ENCODE measurements around the gene ARF1. TPM values are rescaled to one million over a fixed set of nuclear protein-coding genes. Genes with fewer than 3 reads are reported as not detected.

The ARF1 gene
- total RNA-seq, 2 donors from 2014 or later = 366 to 375 TPM

GRCh38 chr1:228045871-228046270 is 36.6 kb upstream of the ARF1 start:
- TF ChIP-seq CTCF (IDR thresholded peaks at IDR 0.05) = no peak
- Histone ChIP-seq H3K9me3 (no peaks in the 10 kb centered on the region), H3K27me3 (replicated peaks; ENCODE audit: insufficient read depth) (no peaks in the 10 kb centered on the region), H3K36me3 (no peaks in the 10 kb centered on the region), H3K4me1 (ENCODE audit: control insufficient read depth in 1 of 2, low read depth in 2 of 2) (no peaks in the 10 kb centered on the region), H3K4me3 (no peak overlapping the region), H3K27ac (no peak overlapping the region)
- ATAC-seq (ENCODE audit: insufficient number of reproducible peaks, low FRiP score, low read depth) (no peak), DNase-seq (ENCODE audit: low spot score) (no peak)

- Histone ChIP-seq H3K4me3 (no peak overlapping the region), H3K36me3 (no peaks in the 10 kb centered on the region), H3K9me3 (no peaks in the 10 kb centered on the region), H3K27ac (no peak overlapping the region), H3K4me1 (ENCODE audit: control insufficient read depth in 1 of 2, low read depth in 2 of 2) (no peaks in the 10 kb centered on the region), H3K27me3 (replicated peaks; ENCODE audit: insufficient read depth) (no peaks in the 10 kb centered on the region)
- ATAC-seq (ENCODE audit: insufficient number of reproducible peaks, low FRiP score, low read depth) (no peak), DNase-seq (ENCODE audit: low spot score) (no peak)
- TF ChIP-seq CTCF (IDR thresholded peaks at IDR 0.05) = no peak
Measured at GRCh38 chr1:228046421-228047182, 35.9 kb upstream of the ARF1 start.

- no peak for ATAC-seq (ENCODE audit: insufficient number of reproducible peaks, low FRiP score, low read depth)
- no peak overlapping the region for H3K4me3 ChIP-seq
- DNase-seq (ENCODE audit: low spot score) = no peak
- no peak overlapping the region for H3K27ac ChIP-seq
- no peaks in the 10 kb centered on the region for H3K36me3 ChIP-seq
- H3K27me3 ChIP-seq (replicated peaks; ENCODE audit: insufficient read depth) = no peaks in the 10 kb centered on the region
- no peak for TF ChIP-seq CTCF (IDR thresholded peaks at IDR 0.05)
- no peaks in the 10 kb centered on the region for H3K9me3 ChIP-seq
- H3K4me1 ChIP-seq (ENCODE audit: control insufficient read depth in 1 of 2, low read depth in 2 of 2) = no peaks in the 10 kb centered on the region
Measured at GRCh38 chr1:228047183-228047466, 35.4 kb upstream of the ARF1 start.

DNA sequence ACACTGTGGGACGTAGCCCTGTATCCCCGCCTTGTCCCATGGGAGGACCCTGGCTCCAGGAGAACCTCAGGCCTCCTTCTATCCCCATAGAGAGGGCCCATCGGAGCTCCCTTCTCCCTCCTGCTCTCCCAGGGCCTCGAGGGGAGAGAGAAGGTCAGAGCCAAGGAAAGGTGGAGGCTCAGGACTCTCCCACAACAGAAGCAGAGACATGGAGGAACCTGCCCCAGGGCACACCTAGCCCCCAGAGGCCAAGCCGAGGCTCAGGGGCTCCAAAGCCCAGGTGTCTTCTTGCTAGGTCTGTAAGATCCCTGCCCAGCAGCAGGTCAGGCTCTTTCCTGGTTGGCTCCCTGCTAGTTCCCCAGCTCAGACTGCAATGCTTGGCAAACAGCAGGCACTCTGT is 34.4 kb upstream of the ARF1 start:
- Histone ChIP-seq H3K27me3 (replicated peaks; ENCODE audit: insufficient read depth) (no peaks in the 10 kb centered on the region), H3K4me1 (ENCODE audit: control insufficient read depth in 1 of 2, low read depth in 2 of 2) (no peaks in the 10 kb centered on the region), H3K27ac (no peak overlapping the region), H3K36me3 (no peaks in the 10 kb centered on the region), H3K9me3 (no peaks in the 10 kb centered on the region), H3K4me3 (no peak overlapping the region)
- ATAC-seq (ENCODE audit: insufficient number of reproducible peaks, low FRiP score, low read depth) (no peak), DNase-seq (ENCODE audit: low spot score) (no peak)
- TF ChIP-seq CTCF (IDR thresholded peaks at IDR 0.05) = no peak

- Histone ChIP-seq H3K4me1 (ENCODE audit: control insufficient read depth in 1 of 2, low read depth in 2 of 2) (no peaks in the 10 kb centered on the region), H3K36me3 (no peaks in the 10 kb centered on the region), H3K27ac (no peak overlapping the region), H3K27me3 (replicated peaks; ENCODE audit: insufficient read depth) (no peaks in the 10 kb centered on the region), H3K4me3 (no peak overlapping the region), H3K9me3 (no peaks in the 10 kb centered on the region)
- DNase-seq (ENCODE audit: low spot score) (no peak), ATAC-seq (ENCODE audit: insufficient number of reproducible peaks, low FRiP score, low read depth) (no peak)
- TF ChIP-seq CTCF (IDR thresholded peaks at IDR 0.05) = no peak
Measured at GRCh38 chr1:228048659-228049298, 33.7 kb upstream of the ARF1 start.
